HG02938 (cell line): ENCODE measurements around the gene ZMYND19.
A peak's percentile ranks its signal among the peaks of the same experiment; 100 is the strongest.
"Not testable (repeated sequence)": the region's sequence is repeated elsewhere in the genome, so short reads cannot be mapped to it uniquely, and the experiment has no call there.

Experiments used
- ATAC-seq: cut with Tn5 transposase; IDR thresholded peaks from one replicate; pipeline ENCODE4 v1.9.1; 2021; ENCODE audit warnings: mild to moderate bottlenecking, moderate library complexity; ENCODE audit not compliant: unreplicated experiment

ZMYND19 gene

DNA sequence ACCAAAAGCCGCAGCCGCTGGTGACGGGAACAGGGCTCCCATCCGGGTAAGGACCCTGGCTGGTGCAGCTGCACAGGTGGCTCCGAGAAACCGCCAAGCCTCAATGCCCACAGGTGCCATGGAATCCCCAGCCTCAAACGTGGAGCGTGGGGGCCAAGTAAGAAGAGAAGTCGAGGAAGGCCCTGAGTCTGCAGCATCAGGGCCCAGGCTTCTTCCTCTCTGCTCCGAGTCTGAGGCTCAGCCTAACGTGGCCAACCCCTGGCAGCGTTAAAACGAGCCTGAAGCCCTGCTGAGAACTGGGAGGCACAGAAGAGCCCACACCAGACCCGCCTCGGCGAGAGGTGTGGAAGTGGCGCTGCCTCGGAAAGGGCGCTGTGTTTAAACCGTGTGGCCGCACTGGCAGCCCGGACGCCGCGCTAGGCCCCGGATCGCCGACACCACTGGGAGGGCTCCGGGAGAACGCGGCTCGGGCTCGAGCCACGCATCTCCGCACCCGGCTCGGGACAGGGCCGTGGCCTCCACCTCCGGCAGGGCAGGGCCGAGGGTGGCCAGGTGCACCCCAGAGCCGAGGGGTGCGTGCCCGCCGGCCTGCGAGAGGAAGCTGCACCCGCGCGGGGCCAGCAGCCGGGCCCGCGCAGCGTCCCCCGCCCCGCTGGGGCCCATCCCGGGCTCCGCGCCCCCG is 730 bp downstream of the ZMYND19 start:
- peak; percentile 20 for ATAC-seq

DNA sequence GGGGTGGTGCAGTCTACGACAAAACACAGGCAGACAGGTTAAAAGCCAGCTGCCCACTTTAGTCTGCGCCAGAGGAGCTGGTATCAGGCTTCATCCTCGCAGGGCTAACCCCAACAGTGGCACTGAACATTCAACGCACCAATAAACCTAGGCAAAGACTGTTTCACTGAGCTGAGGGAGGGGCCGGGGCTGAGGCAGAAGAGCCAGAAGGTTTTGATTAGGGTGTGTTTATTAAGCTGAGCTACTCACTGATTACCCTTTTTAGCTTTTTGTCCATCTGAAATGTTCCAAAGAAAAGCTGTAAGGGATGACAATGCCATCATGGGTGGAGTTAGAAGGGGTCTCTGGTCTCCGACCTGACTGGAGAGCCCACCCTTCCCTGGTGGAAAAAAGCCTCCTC is 1.4 kb downstream of the ZMYND19 start:
- ATAC-seq: no peak

DNA sequence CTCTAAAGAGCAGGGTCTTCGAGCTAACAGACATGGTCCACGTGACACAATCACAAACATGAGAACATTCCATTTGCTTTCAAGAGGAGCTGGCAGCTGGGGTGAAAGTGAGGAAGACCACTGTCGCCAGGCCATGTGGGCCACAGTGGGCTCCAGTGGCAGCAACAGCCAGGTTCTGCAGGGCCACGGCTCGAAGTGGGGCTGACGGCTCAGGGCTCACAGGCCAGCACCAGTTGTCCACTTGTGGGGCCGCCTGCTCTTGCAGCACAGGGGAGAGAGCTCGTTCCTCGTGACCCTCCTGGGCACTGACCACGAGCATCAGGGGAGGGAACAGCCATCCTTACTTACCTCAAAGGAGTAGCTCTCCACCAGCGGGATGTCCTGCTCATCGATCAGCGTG is 2.0 kb downstream of the ZMYND19 start:
- ATAC-seq: no peak

DNA sequence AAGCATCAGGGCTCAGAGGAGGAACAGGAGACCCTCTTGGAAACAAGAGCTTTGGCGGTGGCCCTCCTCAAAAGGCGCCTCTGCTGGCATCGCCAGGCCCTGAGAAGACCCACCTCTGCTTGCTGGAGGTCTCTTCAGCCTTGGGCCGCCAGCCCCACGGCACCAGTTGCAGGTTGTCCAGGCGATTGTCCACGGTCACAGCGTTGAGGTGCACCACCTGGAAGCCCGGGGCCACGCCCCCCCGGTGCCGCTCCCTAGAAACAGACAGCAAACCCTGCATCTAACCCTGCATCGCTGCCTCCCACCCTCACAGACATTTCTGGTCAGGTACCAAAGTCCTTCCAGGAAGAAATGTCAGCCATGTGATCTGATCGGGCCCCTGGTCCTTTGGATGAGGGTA is 3.5 kb downstream of the ZMYND19 start:
- no peak for ATAC-seq

DNA sequence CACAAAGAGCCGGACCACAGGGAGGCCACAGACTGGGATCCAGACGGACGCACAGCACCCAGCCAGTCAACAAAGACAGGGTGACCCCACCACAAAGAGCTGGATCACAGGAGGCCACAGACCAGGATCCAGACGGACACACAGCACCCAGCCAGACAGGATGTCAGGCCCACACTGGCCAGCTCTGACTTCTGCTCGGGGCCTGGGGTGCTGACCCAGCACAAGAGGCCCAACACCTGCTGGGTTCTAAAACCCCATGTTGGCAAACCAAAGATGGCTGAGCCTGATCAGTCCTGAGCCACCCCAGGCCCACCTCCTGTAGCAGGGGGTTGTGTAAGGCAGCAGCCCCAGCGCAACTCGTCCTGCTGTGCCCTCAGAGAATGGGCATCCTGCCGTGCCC is 6.4 kb downstream of the ZMYND19 start:
- no peak for ATAC-seq

DNA sequence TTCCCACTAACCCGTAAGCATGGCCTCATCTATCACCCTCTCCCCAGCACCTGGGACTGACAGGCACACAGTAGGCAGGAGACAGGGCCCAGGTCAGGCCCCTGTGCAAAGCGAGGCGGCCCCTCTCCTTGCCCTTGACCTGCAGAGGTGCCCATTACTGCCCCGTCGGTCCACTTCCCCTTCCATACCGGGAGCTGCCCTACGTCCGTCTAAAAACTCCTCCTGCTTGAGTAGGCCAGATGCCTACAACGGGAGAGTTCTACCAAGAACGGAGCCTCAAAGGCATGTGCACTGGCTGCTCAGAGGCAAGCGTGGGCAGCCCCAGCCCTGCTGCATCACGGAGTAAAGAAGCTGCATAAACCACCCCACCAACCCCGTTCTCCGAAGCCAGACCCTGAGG is 7.0 kb downstream of the ZMYND19 start:
- no peak for ATAC-seq

DNA sequence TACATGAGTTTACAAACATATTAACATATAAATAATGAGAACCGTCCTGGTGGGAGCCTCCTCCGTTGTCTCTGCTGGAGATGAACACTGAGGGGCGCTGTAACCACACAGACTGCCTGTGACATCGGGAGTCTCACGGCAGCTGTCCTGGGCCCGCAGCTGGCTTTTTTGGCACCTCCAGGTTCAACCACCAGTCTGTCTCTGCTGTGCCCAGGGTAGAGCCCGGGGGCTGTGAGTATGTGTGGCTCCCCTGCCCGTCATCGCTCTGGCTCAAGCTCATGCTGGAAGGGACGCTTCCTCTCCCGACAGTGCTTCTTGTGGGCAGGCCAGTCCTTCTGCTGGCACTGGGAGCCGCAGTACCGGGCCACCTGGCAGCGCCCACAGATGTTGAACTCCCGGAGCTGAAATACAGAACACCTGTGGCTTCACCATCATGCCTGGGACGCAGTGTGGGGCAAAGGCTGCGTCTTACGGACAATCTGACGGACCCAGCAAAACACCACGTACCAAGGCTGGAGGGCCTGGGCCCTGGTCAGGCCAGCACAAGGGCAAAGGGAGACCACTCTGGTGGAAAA is 7.9 kb downstream of the ZMYND19 start:
- no peak for ATAC-seq

DNA sequence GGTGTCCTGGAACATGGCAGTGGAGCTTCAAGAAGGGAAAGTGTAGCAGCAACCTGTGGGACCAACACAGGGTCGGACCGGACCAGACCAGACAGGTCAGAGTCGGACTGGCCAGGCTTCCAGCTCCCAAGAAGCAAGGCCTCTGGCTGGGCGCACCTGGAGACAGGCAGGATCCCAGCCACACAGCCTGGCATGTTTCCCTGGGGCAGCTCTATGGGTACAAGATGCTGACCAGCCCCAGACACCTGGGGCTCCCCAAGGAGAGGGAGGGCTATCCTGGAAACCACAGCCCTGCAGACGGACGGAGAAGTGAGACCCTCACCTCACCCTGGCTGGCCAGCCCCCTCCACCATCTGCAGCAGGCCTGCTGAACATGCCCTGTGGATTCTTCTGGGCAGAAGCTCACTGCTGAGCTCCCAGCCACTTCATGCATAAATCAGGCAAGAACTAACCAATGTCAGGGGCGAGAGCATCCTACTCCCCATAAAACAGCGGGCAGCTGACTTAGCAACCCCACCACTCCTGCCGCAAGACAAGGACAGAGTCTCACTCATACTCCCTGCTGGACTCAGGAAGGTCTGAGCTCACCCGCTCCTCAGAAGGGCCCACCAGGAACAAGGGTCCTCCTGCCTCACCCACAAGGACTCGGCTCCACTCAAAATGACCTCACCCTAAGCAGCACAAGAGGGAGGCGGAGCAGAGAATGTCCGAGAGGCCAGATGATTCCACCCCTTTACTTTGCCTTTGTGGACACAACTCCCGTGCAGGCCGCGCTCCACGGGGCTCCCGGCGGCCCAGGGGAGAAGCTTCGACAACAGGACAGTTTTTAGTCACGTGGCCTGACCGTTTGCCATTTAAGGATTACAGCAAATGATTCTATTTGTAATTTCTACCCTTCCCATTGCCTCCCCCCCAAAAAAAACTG is 8.7 kb downstream of the ZMYND19 start:
- no peak for ATAC-seq

DNA sequence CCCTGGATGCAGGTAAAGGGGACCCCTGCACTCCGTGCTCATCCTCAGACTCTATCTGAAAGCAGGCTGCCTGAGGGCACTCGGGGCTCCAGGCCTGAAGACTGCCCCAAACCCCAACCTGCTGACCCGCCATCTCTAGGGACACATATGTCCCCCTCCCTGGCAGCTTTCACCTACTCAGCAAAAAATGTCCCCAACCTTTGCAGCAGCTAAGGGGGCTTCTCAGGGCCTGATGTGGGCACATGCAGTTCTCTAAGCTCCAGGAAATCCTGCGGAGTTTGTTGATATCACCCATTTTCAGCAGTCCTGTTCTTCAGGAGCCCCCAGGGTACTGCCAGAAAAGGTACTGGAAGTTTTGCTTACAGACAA is 9.4 kb downstream of the ZMYND19 start:
- ATAC-seq: no peak

DNA sequence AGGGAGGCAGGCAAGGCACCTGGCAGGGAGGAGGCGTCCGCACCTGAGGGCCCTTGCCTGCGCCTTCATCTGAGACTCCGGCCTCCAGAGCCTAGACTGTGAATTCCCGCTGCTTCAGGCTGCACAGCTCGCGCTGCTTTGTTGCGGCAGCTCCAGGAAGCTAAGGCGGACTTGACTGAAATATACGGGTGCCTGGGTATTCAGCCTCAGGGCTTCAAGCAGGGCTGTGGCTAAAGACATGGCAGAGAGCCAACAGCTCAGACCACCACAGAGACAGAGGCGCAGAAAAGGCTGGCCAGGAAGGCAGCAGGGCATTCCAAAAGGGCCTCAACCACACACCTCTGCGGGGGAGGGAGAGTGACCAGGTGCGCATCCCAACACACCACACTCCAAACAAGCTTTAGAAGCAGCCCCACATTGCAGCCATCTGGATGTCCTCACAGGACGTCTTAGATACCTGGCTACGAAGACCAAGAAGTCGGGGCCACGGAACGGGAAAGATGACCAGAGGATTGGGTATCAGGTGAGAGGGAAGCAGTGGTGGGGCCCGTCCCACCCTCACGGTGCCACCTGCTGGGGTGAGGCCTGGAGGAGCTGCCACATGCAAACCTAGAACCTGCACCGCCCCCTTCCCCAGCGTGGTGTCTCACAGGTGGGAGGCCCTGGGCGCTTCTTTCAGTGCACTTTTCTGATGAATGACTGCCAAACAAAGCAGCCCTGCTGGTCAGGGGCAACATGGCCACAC is 9.9 kb downstream of the ZMYND19 start:
- ATAC-seq: no peak

DNA sequence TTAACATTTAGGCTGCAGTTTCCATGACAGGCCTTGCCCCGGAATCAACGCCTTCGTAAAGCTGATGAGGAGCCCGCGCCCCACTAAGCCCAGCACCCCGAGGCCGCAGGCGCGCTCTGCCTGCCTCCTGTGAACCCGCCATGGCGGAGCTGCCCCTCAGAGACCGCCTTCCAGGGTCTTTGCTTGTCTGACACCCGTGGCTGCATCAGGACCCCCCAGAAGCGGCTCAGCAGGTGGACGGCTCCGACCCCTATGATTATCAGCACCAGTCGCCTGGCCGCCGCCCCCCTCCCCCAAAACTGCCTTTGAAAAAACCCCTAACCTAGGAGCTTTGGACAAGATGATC is 11.1 kb downstream of the ZMYND19 start:
- ATAC-seq: no peak

DNA sequence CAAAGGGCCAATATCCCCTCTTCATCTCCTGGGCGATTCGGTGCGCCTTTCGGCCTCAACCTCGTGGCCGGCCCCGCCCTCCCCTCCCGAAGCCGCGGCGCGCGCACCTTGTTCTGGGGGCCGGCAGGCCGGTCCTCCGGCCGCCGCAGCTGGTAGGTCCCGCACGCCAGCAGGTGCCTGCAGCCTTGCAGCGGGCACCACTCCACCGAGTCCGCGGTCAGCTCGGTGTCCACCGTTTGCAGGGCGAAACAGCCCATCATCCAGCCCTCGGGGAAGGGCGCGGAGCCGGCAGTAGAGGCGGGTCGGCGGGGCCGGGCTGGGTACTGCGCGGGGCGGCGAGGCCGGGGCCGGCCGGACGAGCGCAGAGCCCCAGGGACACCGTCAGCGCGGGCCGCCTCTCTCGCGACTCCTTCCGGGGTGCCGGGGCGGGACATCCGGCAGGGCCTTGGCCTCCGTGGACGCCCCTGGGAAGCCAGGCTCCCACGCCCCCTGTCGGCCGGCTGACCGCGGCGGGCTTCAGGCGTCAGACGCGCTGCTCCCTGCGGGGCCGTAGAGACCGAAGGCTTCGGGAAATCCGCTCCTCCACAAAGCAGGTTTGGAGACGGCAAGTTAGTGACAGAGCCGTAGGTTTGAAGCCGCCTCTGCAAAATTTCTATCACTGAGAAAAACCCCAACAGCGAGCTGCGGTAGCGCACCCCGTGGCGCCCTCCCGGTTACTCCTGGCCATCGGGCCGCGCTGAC is 11.6 kb downstream of the ZMYND19 start, which contains the start of gene DPH7:
Gene DPH7 (minus strand): TSS at position 408 of the 741 bp plus-strand sequence. CDS start 148 bp downstream, at position 260.
- ATAC-seq: peak; percentile 74

DNA sequence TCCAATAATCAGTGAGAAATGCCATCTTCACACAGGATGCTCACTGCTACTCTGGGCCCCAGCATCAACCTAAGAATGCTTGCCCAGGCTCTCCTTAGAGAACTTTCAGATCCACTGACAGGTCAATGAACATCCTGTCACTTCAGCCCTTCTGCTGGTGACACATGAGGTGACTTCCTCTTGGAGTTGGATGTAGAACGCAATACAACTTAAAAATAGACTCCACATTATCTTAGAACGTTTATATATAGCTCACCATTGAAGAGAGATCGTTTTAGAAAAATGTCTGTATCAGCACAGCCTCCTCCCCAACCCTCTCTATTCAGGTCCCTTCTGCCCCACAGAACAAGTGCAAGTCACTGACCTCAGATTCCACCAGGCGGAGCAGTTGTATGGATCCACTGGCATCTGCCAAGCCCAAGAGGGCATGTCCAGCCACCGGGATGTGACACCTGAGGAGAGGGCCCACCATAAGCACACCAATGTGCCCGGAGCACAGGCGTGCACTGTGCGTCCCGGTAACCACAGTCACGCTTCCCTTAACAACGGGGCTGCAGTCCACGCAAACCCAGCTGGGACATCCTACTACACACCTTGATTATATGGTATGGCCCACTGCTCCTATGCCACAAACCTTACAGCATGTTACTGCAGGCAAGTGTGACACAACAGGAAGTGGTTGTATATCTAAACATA is 14.4 kb downstream of the ZMYND19 start:
- no peak for ATAC-seq

DNA sequence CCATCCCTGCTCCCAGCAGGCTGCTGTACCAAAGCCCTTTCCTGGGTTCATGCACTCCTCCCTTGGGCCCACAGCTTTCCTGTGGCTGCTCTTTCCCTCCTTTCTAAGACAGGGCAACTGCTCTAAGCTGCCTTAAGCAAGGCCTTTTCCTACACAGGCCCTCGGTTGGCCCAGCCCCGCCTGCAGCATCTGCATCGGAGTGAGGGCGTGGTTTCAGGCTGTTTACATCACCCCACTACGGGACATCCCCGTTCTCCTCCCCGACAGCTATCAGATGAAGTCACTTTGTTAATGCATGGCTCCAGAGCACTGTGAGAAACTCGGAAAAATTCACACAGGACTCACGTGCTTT is 15.0 kb downstream of the ZMYND19 start:
- ATAC-seq: no peak

DNA sequence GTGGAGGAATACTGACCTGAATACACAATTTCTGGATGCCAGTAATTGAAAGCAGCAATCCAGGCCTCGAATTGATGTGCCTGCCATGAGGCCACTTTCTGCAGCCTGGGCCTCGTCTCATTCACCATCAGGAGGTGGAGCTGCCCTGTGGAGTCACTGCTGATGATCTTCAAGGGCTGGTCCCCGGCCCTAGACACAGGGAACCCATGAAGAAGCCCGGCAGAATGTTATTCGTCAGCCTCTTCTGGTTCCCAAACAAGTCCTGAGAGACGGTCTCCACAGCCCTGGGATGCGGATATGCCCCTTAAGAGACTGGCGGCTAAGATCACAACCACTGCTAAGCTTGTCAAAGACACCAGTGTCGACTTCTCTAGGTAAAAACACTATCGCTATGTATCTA is 16.1 kb downstream of the ZMYND19 start:
- ATAC-seq: no peak

DNA sequence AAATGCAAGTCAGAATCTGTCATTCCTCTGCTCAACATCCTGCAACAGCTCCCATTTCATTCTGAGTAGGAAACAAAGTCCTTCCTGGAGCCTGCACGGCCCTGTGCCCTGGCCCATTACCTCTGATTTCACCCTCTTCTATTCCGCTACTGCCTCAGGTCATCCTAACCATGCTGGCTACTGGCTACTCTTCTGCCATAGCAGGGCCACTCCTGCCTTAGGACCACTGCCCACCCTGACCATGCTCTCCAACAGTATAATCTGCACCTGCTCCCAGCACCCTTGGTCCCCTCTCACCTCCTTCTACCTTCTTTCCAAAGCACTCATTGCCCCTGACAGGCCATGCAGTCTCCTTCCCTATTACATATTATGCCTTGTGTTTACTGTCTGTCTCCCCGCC is 19.7 kb downstream of the ZMYND19 start:
- no peak for ATAC-seq

DNA sequence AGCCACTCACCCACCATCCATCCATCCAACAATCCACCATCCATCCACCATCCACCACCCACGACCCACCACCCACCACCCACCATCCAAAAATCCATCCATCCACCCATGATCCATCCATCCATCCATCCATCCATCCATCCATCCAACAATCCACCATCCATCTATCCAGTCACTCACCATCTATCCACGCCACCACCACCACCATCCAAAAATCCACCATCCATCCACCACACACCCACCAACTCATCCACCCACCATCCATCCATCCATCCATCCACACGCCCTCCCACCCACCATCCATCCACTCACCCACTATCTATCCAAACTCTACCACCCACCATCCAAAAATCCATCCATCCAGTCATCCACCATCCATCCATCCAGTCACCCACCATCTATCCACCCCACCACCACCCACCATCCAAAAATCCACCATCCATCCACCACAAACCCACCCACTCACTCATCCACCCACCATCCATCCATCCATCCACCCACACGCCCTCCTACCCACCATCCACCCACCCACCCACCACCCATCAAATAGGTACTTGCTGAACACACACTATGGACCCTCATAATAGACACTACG is 20.6 kb downstream of the ZMYND19 start:
- no peak for ATAC-seq

DNA sequence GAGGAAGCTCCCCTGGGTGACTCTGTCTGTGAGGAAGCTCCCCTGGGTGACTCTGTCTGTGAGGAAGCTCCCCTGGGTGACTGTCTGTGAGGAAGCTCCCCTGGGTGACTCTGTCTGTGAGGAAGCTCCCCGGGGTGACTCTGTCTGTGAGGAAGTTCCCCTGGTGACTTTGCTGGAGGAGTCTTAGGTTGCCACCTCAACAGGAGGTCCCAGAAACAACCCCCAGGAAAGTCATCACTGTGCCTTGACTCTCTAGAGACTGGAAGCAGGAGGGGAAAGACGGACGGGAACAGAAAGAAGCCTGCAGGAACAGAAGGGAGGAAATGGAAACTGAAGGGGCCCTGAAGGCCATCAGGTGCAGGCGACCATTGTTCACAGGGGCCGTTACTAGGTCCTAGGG is 21.9 kb downstream of the ZMYND19 start:
- not testable (repeated sequence) for ATAC-seq

DNA sequence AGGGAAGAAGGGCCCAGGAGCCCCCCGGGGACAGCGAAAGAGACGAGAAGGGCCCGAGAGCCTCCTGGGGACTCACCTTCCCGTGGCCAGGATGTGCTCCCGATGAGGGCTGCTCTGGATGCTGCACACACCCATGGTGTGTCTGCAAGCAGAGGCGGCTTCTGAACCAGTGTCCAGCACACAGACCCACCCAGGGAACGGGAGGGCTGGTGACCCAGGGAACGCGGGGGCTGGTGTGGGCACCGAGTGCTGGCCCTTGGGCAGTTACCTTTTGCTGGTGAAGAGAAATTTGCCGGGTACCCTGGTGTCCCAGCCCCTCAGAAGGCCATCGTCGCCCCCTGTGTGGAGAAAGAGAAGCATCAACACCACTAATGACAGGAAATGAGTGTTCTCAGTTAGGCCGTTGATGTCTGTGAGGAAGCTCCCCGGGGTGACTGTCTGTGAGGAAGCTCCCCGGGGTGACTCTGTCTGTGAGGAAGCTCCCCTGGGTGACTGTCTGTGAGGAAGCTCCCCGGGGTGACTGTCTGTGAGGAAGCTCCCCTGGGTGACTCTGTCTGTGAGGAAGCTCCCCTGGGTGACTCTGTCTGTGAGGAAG is 25.4 kb downstream of the ZMYND19 start:
- no peak for ATAC-seq
